ENCODE results near the gene VPS29.
"Not testable (repeated sequence)": the region's sequence is repeated elsewhere in the genome, so short reads cannot be mapped to it uniquely, and the experiment has no call there.

VPS29 gene

DNA sequence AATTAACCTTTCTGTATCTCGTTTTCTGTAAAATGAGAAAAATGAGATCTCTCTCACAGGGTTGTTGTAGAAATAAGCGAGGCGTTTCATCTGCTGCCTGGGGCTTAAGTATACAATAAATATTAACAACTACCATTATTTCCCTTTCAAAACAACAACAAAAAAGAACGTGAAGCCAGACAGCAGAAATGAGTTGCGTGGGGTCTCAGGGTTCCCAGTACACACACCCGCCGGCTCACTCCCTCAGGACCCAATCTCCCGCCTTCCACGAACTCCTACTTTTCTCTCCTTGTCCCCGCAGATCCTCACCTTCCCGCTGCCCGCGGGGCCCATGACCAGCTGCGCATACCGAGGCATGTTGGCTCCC lies 34.1 kb downstream of the VPS29 start:
- TF ChIP-seq CTCF (IDR thresholded peaks at IDR 0.05; ENCODE audit: low read depth, low read length, missing control alignments): no peak
- peak overlapping the region; percentile 73 for H3K4me3 ChIP-seq (replicated peaks; ENCODE audit: low read depth, low read length)
- DNase-seq (ENCODE audit: extremely low read depth, low read depth): no peak

DNA sequence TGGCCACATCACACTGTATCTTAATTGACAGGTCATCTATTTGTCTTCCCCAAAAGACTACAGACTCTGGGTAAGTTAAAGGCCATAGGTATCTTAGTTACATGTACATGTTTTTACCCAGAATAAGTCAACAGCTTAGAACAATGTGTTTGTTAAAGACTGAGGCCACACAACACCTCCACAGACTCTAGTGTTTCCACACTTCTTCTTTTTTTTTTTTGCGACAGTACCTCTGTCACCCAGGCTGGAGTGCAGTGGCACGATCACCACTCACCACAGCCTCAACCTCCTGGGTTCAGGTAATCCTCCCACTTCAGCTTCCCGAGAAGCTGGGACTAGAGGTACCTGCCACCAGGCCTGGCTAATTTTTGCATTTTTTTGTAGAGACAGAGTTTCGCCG lies 35.1 kb downstream of the VPS29 start:
- no peak for TF ChIP-seq CTCF (IDR thresholded peaks at IDR 0.05; ENCODE audit: low read depth, low read length, missing control alignments)
- no peak for DNase-seq (ENCODE audit: extremely low read depth, low read depth)
- peak overlapping the region; percentile 73 for H3K4me3 ChIP-seq (replicated peaks; ENCODE audit: low read depth, low read length)

DNA sequence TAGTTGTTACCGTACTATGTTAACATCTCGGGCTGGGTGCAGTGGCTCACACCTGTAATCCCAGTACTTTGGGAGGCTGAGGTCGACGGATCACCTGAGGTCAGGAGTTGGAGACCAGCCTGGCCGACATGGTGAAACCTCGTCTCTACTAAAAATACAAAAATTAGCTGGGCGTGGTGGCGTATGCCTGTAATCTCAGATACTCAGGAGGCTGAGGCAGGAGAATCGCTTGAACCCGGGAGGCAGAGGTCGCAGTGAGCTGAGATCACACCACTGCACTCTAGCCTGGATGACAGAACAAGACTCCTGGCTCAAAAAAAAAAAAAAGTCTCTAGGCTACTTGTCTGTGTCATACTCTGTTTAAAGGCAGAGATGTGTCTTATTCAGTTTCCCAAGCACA lies 36.1 kb downstream of the VPS29 start:
- DNase-seq (ENCODE audit: extremely low read depth, low read depth); H3K4me3 ChIP-seq (replicated peaks; ENCODE audit: low read depth, low read length): not testable (repeated sequence)

DNA sequence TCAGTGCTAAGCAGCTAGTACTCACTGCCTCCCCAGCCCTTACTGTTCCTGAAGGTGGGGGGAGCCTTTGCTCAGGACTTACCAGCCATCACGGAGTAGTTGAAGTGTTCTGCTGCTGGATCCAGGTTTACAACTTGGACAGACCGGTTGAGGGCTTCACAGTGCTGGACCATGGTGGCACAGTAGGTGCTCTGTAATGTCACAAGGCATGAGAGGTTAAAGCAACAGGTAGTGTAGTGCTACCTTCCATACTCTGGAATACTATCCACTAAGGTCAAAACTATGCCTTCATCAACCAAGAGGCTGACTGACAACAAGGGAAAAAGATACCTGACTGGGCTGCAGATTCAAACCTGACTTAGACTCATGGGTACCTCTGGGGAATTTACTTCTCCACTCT lies 36.9 kb downstream of the VPS29 start:
- DNase-seq (ENCODE audit: extremely low read depth, low read depth): no peak
- H3K4me3 ChIP-seq (replicated peaks; ENCODE audit: low read depth, low read length): no peak overlapping the region
- no peak for TF ChIP-seq CTCF (IDR thresholded peaks at IDR 0.05; ENCODE audit: low read depth, low read length, missing control alignments)

DNA sequence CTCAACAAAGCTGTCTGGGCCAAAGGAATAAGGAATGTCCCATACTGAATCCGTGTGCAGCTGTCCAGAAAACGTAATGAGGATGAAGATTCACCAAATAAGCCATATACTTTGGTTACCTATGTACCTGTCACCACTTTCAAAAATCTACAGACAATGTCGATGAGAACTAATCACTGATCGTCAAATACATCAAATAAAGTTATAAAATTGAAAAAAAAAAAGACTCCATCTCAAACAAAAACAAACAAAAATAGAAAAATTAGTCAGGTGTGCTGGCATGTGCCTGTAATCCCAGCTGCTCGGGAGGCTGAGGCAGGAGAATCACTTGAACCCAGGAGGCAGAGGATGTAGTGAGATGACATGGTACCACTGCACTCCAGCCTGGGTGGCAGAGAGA lies 40.7 kb downstream of the VPS29 start:
- not testable (repeated sequence) for H3K4me3 ChIP-seq (replicated peaks; ENCODE audit: low read depth, low read length); DNase-seq (ENCODE audit: extremely low read depth, low read depth)

DNA sequence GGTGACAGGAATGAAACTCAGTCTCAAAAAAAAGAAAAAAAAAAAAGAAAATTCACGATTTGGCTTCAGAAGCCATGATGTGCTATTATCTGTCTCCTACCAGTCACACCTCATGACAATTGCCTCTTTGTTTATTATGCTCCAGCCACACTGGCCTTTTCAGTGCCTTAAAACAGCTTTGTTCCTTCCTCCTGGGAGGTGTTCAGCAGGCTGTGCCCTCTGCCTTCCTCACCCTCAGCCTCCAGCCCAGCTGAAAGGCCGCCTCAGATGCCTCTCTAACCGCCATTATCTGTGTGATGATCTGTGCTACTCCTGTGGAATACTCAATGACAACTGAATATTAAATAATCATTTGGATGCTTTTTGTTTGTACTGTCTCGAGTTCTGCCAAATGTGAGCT lies 43.2 kb downstream of the VPS29 start:
- H3K4me3 ChIP-seq (replicated peaks; ENCODE audit: low read depth, low read length): no peak overlapping the region
- no peak for DNase-seq (ENCODE audit: extremely low read depth, low read depth)
- TF ChIP-seq CTCF (IDR thresholded peaks at IDR 0.05; ENCODE audit: low read depth, low read length, missing control alignments): no peak

GRCh38 chr12:110453569-110454296 lies 48.2 kb downstream of the VPS29 start:
- H3K4me3 ChIP-seq (replicated peaks; ENCODE audit: low read depth, low read length): no peak overlapping the region
- TF ChIP-seq CTCF (IDR thresholded peaks at IDR 0.05; ENCODE audit: low read depth, low read length, missing control alignments): no peak
- no peak for DNase-seq (ENCODE audit: extremely low read depth, low read depth)

DNA sequence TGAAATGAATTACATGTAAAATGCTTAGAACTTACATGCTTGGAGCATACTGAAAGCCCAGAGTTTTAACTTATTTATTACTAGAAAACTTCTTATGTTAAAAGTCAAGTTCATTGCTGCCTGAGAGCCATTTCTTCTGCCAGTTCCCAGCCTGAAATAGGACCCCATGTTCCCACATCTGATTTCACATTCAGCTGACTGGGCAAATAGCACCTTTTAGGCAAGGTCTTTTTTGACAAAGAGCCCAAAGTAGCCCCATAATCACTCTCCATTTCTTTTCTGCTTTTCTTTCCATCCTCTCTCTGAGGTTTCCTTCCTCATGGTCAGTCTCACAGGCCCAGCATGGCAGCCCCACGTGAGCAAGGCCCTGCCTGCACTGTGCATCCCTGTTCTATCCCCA lies 50.6 kb downstream of the VPS29 start:
- H3K4me3 ChIP-seq (replicated peaks; ENCODE audit: low read depth, low read length): no peak overlapping the region
- TF ChIP-seq CTCF (IDR thresholded peaks at IDR 0.05; ENCODE audit: low read depth, low read length, missing control alignments): no peak
- DNase-seq (ENCODE audit: extremely low read depth, low read depth): no peak
